Hindlimb muscle (tissue), 1 donor: ENCODE data around the gene LIMA1. TPM values are rescaled to one million over a fixed set of nuclear protein-coding genes. Genes with fewer than 3 reads are reported as not detected.
A peak's percentile ranks its signal among the peaks of the same experiment; 100 is the strongest.
"Not testable (repeated sequence)": the region's sequence is repeated elsewhere in the genome, so short reads cannot be mapped to it uniquely, and the experiment has no call there.

Experiments
- DNase-seq: peaks from one replicate; pipeline ENCODE4 v3.0.0-alpha.2; 2013
- polyA plus RNA-seq: library from polyadenylated mRNA; unstranded; fragments of 120-200 nt; gene quantifications from one replicate; pipeline ENCODE4 v1.2.1, GENCODE V29; 2013; ENCODE audit not compliant: insufficient read length

The LIMA1 gene
- polyA plus RNA-seq, 1 donor = 123 TPM

GRCh38 chr12:50246873-50247612 is 36.3 kb downstream of the LIMA1 start:
- DNase-seq = no peak

DNA sequence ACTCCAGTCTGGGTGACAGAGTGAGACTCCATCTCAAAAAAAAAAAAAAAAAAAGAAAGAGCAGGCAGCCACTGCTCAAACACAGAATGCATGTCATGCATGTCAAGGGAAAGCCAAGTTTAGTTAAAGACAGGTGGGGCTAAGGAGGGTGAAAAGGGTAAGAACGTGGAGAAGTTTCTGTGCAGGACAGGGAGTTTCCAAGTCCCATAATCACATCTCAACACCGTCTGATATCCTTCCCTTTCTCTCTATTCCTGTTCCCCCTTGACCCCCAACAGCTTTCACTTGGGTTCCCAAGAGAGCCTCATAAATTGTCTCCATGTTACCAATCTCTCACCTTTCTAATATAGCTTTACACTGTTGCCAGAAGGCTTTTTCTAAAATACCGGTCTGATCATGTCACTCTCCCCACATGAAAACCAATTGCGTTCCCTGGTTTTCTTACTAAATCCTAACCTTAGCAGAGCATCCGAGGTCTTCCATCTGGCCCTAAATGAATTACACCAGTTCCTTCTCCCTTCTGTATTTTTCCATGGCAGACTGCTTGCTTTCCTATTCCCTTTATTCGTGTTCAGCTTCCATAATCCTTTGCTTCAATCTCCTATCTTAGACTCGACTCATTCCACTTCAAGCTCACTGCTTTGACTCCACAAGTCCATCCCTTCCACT is 37.0 kb downstream of the LIMA1 start:
- DNase-seq = no peak

- DNase-seq = no peak
Observed at GRCh38 chr12:50243507-50243906, 39.8 kb downstream of the LIMA1 start.

- no peak for DNase-seq
Observed at GRCh38 chr12:50242751-50243191, 40.5 kb downstream of the LIMA1 start.

GRCh38 chr12:50241178-50241577 is 42.1 kb downstream of the LIMA1 start:
- no peak for DNase-seq

DNA sequence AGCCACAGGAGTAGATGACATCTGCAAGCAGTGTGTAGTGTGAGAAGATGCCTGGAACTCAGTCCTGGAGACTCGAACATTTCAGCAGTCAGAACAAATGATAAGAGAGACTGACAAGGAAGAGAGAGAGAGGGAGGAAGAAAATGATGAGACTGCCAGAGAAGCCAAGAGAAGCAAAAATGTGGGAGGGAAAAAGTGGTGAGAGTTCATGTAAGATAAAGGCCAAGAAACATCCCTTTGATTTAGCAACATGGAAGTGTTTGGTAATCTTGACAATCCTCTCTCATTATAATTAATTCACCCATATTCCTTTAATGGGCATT is 42.6 kb downstream of the LIMA1 start:
- no peak for DNase-seq

DNA sequence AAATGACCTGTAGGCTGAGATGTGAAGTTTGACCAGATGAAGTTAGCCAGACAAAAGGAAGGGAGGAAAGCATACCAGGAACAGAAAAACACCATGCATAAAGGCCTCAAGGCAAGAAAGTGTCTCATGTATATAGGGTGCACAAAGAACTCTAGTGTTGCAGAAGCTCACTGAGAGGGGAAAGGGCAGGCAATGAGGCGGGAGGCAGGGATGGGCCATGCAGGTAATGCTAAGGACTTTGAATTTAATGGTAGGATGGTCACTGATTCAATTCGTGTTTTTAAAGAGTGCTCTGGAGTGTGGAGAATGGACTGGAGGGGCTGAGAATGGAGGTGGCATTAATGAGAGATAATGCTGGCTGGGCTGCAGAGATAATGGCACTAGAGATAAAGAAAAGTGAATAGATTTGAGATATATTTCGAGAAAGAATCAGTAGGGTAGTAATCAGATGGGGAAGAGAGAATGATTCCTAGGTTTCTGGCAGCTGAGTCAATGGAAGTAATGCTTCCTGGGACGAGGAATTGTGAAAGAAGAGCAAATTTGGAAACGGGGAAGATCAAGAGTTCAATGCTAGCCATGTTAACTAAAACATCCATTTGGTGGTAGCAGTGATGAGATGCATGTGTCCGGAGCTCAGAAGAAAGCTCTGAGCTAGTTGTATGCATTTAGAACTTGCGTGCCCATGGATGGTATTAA is 43.1 kb downstream of the LIMA1 start:
- DNase-seq = no peak

- DNase-seq = no peak
Observed at GRCh38 chr12:50239355-50239891, 43.9 kb downstream of the LIMA1 start.

DNA sequence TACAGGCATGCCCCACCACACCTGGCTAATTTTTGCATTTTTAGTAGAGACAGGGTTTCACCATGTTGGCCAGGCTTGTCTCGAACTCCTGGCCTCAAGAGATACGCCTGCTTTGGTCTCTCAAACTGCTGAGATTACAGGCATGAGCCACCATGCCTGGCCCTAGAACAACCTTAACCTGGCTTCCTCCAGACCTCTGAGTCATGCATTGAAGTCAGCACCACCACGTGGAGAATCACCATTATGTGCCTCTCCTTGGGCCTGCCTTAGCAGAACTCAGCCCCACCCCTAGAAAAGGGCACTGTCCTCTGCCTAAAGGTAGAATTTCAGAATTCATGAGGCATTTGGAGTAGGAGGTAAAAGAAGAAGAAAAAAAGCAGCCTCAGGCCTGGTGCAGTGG is 49.0 kb downstream of the LIMA1 start:
- DNase-seq = no peak

DNA sequence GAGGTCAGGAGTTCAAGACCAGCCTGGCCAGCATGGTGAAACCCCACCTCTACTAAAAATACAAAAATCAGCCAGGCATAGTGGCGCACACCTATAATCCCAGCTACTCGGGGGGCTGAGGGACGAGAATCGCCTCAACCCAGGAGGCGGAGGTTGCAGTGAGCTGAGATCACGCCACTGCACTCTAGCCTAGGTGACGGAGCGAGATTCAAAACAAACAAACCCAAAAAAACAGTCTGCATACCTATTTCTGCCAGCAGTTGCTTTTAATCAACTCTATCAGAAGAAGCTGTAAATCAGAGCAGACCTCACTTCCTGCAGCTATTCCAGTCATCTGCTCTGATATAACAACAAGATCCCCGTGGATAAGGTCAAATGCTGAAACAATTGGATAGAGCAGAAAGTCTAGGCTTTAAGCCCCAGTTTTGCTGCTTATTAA is 50.5 kb downstream of the LIMA1 start:
- DNase-seq = no peak

DNA sequence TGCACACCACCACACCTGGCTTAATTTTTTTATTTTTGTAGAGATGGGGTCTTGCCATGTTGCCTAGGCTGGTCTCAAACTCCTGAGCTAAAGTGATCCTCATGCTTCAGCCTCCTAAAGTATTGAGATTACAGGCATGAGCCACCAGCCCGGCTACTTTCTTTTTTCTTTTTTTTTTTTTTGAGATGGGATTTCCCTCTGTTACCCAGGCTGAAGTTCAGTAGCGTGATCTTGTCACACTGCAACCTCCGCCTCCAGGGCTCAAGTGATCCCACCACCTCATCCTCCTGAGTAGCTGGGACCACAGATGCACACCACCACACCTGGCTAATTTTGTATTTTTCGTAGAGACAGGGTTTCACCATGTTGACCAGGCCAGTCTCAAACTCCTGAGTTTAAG is 51.1 kb downstream of the LIMA1 start:
- DNase-seq = no peak

DNA sequence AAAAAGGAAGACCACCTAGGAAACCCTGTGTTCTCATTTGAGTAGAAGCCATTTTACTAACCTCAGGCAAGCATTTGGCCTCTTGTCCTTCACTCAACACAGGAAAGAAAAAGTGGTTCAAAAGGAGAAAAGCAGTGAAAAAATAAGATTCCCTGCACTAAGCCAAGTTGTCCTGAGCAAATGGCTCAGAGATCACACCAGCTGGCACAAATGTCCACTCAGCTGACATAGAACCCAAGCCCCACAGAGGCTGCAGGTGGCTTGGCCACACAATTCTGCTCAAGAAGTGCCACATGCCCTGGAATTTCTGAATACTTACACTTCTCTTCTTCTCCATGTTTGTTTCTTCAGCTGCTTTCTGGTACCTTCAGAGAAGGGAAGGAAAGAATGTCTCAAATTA is 52.0 kb downstream of the LIMA1 start:
- no peak for DNase-seq

GRCh38 chr12:50230217-50230616 is 53.1 kb downstream of the LIMA1 start:
- no peak for DNase-seq

GRCh38 chr12:50224026-50224692 is 59.2 kb downstream of the LIMA1 start:
- no peak for DNase-seq

DNA sequence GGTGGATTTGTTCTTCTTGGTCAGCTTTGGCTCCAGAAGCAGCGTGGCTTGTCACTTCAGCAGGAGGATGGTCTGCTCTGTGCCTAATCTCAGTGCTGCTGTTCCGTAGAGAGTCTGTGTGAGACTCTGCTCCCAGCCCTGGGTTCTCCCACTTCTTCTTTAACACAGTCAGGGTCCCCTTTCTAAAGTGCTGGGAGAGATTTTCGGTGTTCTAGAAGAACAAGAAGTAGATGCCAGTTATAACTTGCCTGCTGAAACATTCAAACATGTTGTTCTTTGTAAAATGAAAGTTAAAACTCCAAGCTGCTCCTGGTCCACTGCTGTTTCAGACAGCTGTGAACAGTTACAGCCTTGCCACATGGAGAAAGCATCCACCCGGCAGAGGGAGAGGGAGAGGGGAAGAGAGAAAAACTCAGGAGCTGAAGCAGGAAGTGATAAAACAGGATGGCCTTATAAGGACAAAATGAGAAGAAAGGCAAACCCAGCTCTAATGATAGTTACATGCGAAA is 61.0 kb downstream of the LIMA1 start:
- DNase-seq = peak; percentile 82

- peak; percentile 89 for DNase-seq
Observed at GRCh38 chr12:50221228-50222008, 61.9 kb downstream of the LIMA1 start.

- DNase-seq = peak; percentile 61
Observed at GRCh38 chr12:50220363-50220995, 62.8 kb downstream of the LIMA1 start.

GRCh38 chr12:50219544-50219943 is 63.8 kb downstream of the LIMA1 start:
- no peak for DNase-seq

DNA sequence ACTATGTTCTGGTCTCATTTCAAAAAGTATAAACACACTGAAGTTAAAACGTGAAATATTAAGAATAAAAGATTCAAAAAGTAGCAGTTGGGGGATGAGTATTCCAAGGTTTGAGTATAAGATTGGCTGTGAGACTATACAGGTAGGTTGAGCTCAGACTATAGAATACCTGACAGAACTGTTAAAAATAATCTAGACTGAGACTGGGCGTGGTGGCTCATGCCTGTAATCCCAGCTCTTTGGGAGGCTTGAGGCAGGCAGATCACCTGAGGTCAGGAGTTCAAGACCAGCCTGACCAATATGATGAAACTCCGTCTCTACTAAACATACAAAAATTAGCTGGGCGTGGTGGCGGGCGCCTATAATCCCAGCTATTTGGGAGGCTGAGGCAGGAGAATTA is 64.3 kb downstream of the LIMA1 start:
- DNase-seq = not testable (repeated sequence)

- DNase-seq = no peak
Observed at GRCh38 chr12:50218386-50218785, 64.9 kb downstream of the LIMA1 start.

GRCh38 chr12:50217202-50217601 is 66.1 kb downstream of the LIMA1 start:
- DNase-seq = no peak
